SK-N-SH (cell line): ENCODE data around the gene PRKCA. TPM values are rescaled to one million over a fixed set of nuclear protein-coding genes. Genes with fewer than 3 reads are reported as not detected.

Experiments
- CTCF ChIA-PET: fragments of 300-600, 350-600 bp; formaldehyde crosslinking; extraction: SDS; loops from one replicate; lab custom pipeline; 2021; lab: Yijun Ruan, JAX
- POLR2A ChIA-PET: fragments of 350-600 bp; sonication (Branson Sonifier 250); formaldehyde crosslinking; extraction: SDS; loops from one replicate; lab custom pipeline; 2020; ENCODE audit warnings: antibody characterized with exemption, inconsistent platforms; lab: Yijun Ruan, JAX
- DNase-seq: peaks from one replicate; pipeline ENCODE4 v3.0.0; 2012
- H2AFZ ChIP-seq: fragments of 200-600 bp; sonication (generic); 2 replicates; pipeline ENCODE4 v1.8.1; 2016; ENCODE audit warnings: antibody characterized with exemption, mild to moderate bottlenecking, low read depth
- H3F3A ChIP-seq: fragments of 200-600 bp; sonication (generic); replicated peaks from 2 replicates; pipeline ENCODE3; 2016; ENCODE audit warnings: antibody characterized with exemption, mild to moderate bottlenecking; ENCODE audit not compliant: insufficient read depth
- H3K27ac ChIP-seq, 2 experiments: fragments of 200-500 bp in 1 of 2; fragments of 200-600 bp in 1 of 2; sonication (Bioruptor generic) in 1 of 2; sonication (generic), shearing (Covaris generic) in 1 of 2; 2 replicates each; pipeline versions ENCODE4 v1.5.1 to v1.6.1; 2014 to 2016; ENCODE audit warnings: low read depth in 2 of 2, inconsistent platforms in 1 of 2, low read length in 1 of 2, mild to moderate bottlenecking in 1 of 2, mixed read lengths in 1 of 2
- H3K27me3 ChIP-seq: fragments of 200-600 bp; sonication (generic), shearing (Covaris generic); 2 replicates; pipeline ENCODE4 v1.6.1; 2016; ENCODE audit warnings: mixed run types; ENCODE audit not compliant: insufficient read depth
- H3K36me3 ChIP-seq, 2 experiments: fragments of 200-500 bp in 1 of 2; fragments of 200-600 bp in 1 of 2; sonication (Bioruptor generic) in 1 of 2; sonication (generic) in 1 of 2; replicated peaks in 1 of 2; 2 replicates each; pipeline versions ENCODE3 to v1.5.1; 2014 to 2016; ENCODE audit warnings: low read length in 1 of 2, mild to moderate bottlenecking in 1 of 2; ENCODE audit not compliant: insufficient read depth in 2 of 2, control insufficient read depth in 1 of 2
- H3K4me1 ChIP-seq, 2 experiments: fragments of 200-500 bp in 1 of 2; fragments of 200-600 bp in 1 of 2; sonication (Bioruptor generic) in 1 of 2; sonication (generic), shearing (Covaris generic) in 1 of 2; 2 replicates each; pipeline versions ENCODE4 v1.5.1 to v1.6.1; 2014 to 2016; ENCODE audit warnings: low read depth in 1 of 2, low read length in 1 of 2, mixed run types in 1 of 2; ENCODE audit not compliant: insufficient read depth in 2 of 2, control insufficient read depth in 1 of 2
- H3K4me2 ChIP-seq: fragments of 200-600 bp; sonication (generic), shearing (Covaris generic); 2 replicates; pipeline ENCODE4 v1.6.1; 2017; ENCODE audit warnings: mixed run types
- H3K4me3 ChIP-seq, 2 experiments: fragments of 200-500 bp in 1 of 2; fragments of 200-600 bp in 1 of 2; sonication (Bioruptor generic) in 1 of 2; sonication (generic), shearing (Covaris generic) in 1 of 2; 2 replicates each; pipeline versions ENCODE4 v1.5.1 to v1.8.1; 2014 to 2016; ENCODE audit warnings: low read depth in 2 of 2, inconsistent platforms in 1 of 2, low read length in 1 of 2, mild to moderate bottlenecking in 1 of 2, mixed read lengths in 1 of 2, moderate library complexity in 1 of 2
- H3K79me2 ChIP-seq: fragments of 200-600 bp; sonication (generic); 2 replicates; pipeline ENCODE4 v1.8.1; 2017; ENCODE audit warnings: mild to moderate bottlenecking; ENCODE audit not compliant: insufficient read depth
- H3K9ac ChIP-seq: fragments of 200-600 bp; sonication (generic); 2 replicates; pipeline ENCODE4 v1.6.1; 2017; ENCODE audit warnings: mixed run types
- H3K9me2 ChIP-seq: fragments of 200-600 bp; sonication (generic); 2 replicates; pipeline ENCODE4 v1.6.1; 2017; ENCODE audit warnings: mixed run types
- H3K9me3 ChIP-seq: fragments of 200-600 bp; sonication (generic); 2 replicates; pipeline ENCODE4 v1.6.1; 2017; ENCODE audit warnings: mixed run types, mild to moderate bottlenecking, moderate library complexity
- H4K20me1 ChIP-seq: fragments of 200-600 bp; sonication (generic); 2 replicates; pipeline ENCODE4 v1.6.1; 2017; ENCODE audit warnings: mild to moderate bottlenecking, mixed run types; ENCODE audit not compliant: insufficient read depth
- CHD2 ChIP-seq: fragments of 150-350 bp; IDR thresholded peaks from 2 replicates; pipeline ENCODE4 v1.6.1; 2018; ENCODE audit warnings: low read length; ENCODE audit not compliant: partially characterized antibody
- ELF1 ChIP-seq: IDR thresholded peaks from 2 replicates; pipeline ENCODE4 v1.4.0; 2012
- EP300 ChIP-seq, 2 experiments: IDR thresholded peaks; 2 replicates each; pipeline versions ENCODE4 v1.4.0 to v1.6.1; 2012; ENCODE audit warnings: borderline replicate concordance in 1 of 2, low read depth in 1 of 2, low read length in 1 of 2
- EZH2phosphoT487 ChIP-seq: fragments of 200-600 bp; sonication (generic); IDR thresholded peaks from 2 replicates; pipeline ENCODE4 v1.6.1; 2017; ENCODE audit warnings: low read depth, mixed run types, mild to moderate bottlenecking, antibody characterized with exemption, moderate library complexity, borderline replicate concordance
- FOSL2 ChIP-seq: IDR thresholded peaks from 2 replicates; pipeline ENCODE4 v1.4.0; 2012; ENCODE audit warnings: low read depth, mild to moderate bottlenecking, moderate library complexity, borderline replicate concordance
- FOXJ3 ChIP-seq: sonication (generic); formaldehyde crosslinking; IDR thresholded peaks from 2 replicates; pipeline ENCODE4 v1.5.1; 2020; ENCODE audit warnings: mild to moderate bottlenecking, missing genetic modification reagents
- FOXM1 ChIP-seq: IDR thresholded peaks from 2 replicates; pipeline ENCODE4 v1.4.0; 2012; ENCODE audit warnings: low read depth, mild to moderate bottlenecking
- GATA2 ChIP-seq: sonication (generic); formaldehyde crosslinking; IDR thresholded peaks from 2 replicates; pipeline ENCODE4 v1.5.0; 2020; ENCODE audit warnings: mild to moderate bottlenecking, missing genetic modification reagents
- JUND ChIP-seq: IDR thresholded peaks from 2 replicates; pipeline ENCODE4 v1.4.0; 2012
- MAX ChIP-seq: IDR thresholded peaks from 2 replicates; pipeline ENCODE4 v1.4.0; 2012; ENCODE audit warnings: low read depth
- MEF2A ChIP-seq: IDR thresholded peaks from 2 replicates; pipeline ENCODE4 v1.4.0; 2012; ENCODE audit warnings: low read depth, borderline replicate concordance
- MXI1 ChIP-seq: IDR thresholded peaks from 2 replicates; pipeline ENCODE4 v1.6.1; 2012; ENCODE audit warnings: mild to moderate bottlenecking, low read depth, low read length, improper control_type of control experiment
- NFIC ChIP-seq: IDR thresholded peaks from 2 replicates; pipeline ENCODE4 v1.4.0; 2012; ENCODE audit warnings: borderline replicate concordance
- NRF1 ChIP-seq: IDR thresholded peaks from 2 replicates; pipeline ENCODE4 v1.6.1; 2012; ENCODE audit warnings: low read depth, mild to moderate bottlenecking, low read length
- POLR2AphosphoS5 ChIP-seq: IDR thresholded peaks from 2 replicates; pipeline ENCODE4 v1.6.1; 2012; ENCODE audit warnings: low read depth, low read length
- SMC3 ChIP-seq: IDR thresholded peaks from 2 replicates; pipeline ENCODE4 v1.6.1; 2012; ENCODE audit warnings: low read depth, low read length, improper control_type of control experiment
- TCF12 ChIP-seq: IDR thresholded peaks from 2 replicates; pipeline ENCODE4 v1.4.0; 2012
- USF1 ChIP-seq: IDR thresholded peaks from 2 replicates; pipeline ENCODE4 v1.4.0; 2012; ENCODE audit warnings: low read depth, borderline replicate concordance
- WGBS: methylation state at CpG from one replicate; pipeline ENCODE4 v1.1.6; 2017; ENCODE audit warnings: low lambda C conversion rate; 5-methylcytosine and 5-hydroxymethylcytosine counted together
- polyA plus RNA-seq, 3 experiments: library from polyadenylated mRNA; depleted of rRNA; stranded (reverse); fragments of >200 nt; gene quantifications; 2 replicates each; pipeline ENCODE4 v1.2.3, GENCODE V29; 2012

Gene PRKCA
- polyA plus RNA-seq, 1 of the 3 experiments (the other 2 are of a cell fraction), result 108 TPM

- DNase-seq, result no peak
- WGBS, result 93% methylated on average over 22 of the region's 22 CpGs
- POLR2A ChIA-PET, result interaction anchor here (0.5 kb wide), 1 partner anchor 61 kb away, joined by 3 read pairs; no protein-coding TSS in a partner anchor
These were observed 276.5 kb downstream of the PRKCA start for GRCh38 chr17:66578781-66579489.

GRCh38 chr17:66579556-66579955 is 277.1 kb downstream of the PRKCA start:
- H3K4me2 ChIP-seq, result 0 out of 2 replicates have a peak overlapping the region, but pooled peaks have one; percentile 6
- no peak for TF ChIP-seq CHD2
- no peak for TF ChIP-seq MAX
- TF ChIP-seq JUND, result no peak
- no peak for TF ChIP-seq EZH2phosphoT487
- no peak for TF ChIP-seq MEF2A
- TF ChIP-seq POLR2AphosphoS5, result no peak
- TF ChIP-seq MXI1, result no peak
- no peak for TF ChIP-seq EP300 (IDR thresholded peaks at IDR 0.05; ENCODE audit: borderline replicate concordance in 1 of 2, low read depth in 1 of 2, low read length in 1 of 2)
- no peak for TF ChIP-seq NRF1
- TF ChIP-seq FOXJ3 (CRISPR knock-in tag), result no peak
- no peak for TF ChIP-seq NFIC
- TF ChIP-seq GATA2, result no peak
- TF ChIP-seq SMC3, result no peak
- TF ChIP-seq USF1, result no peak
- TF ChIP-seq TCF12, result no peak
- no peak for TF ChIP-seq ELF1
- TF ChIP-seq FOSL2, result no peak
- TF ChIP-seq FOXM1, result no peak
- no peak for DNase-seq
- peaks cover 55% of the 10 kb centered on the region for H4K20me1 ChIP-seq
- H3K9me3 ChIP-seq, result no peaks in the 10 kb centered on the region
- WGBS, result 85% methylated on average over 4 of the region's 4 CpGs
- H2AFZ ChIP-seq, result no peak overlapping the region
- H3K4me3 ChIP-seq, result no peak overlapping the region
- no peaks in the 10 kb centered on the region for H3K9me2 ChIP-seq
- peaks cover 3% of the 10 kb centered on the region for H3F3A ChIP-seq
- peaks cover 8 to 21% of the 10 kb centered on the region in 2 experiments for H3K36me3 ChIP-seq
- no peaks in the 10 kb centered on the region for H3K27me3 ChIP-seq
- POLR2A ChIA-PET, result interaction anchor here (0.5 kb wide), 1 partner anchor 60 kb away, joined by 3 read pairs; no protein-coding TSS in a partner anchor
- H3K9ac ChIP-seq, result no peak overlapping the region
- peaks cover 17 to 24% of the 10 kb centered on the region in 2 experiments for H3K4me1 ChIP-seq
- CTCF ChIA-PET, result interaction anchor here (0.8 to 1.8 kb wide), 2 partner anchors 13 to 46 kb away, joined by 4 to 5 read pairs; no protein-coding TSS in a partner anchor
- peak overlapping the region; percentile 38 to 77; a peak in 2 of 4 replicates for H3K27ac ChIP-seq
- H3K79me2 ChIP-seq, result peaks cover 100% of the 10 kb centered on the region

More at GRCh38 chr17:66578781-66579489, 276.5 kb downstream of the PRKCA start:
- Histone ChIP-seq H3K9me3 (no peaks in the 10 kb centered on the region), H2AFZ (no peak overlapping the region), H3K4me3 (no peak overlapping the region), H3K4me2 (no peak overlapping the region), H3K9me2 (no peaks in the 10 kb centered on the region), H3K27me3 (no peaks in the 10 kb centered on the region), H3K79me2 (peaks cover 100% of the 10 kb centered on the region), H4K20me1 (peaks cover 55% of the 10 kb centered on the region), H3K4me1 (peaks cover 17 to 24% of the 10 kb centered on the region in 2 experiments), H3F3A (peaks cover 3% of the 10 kb centered on the region), H3K9ac (no peak overlapping the region), H3K27ac (no peak overlapping the region), H3K36me3 (peaks cover 8 to 23% of the 10 kb centered on the region in 2 experiments)
- TF ChIP-seq NFIC (no peak), NRF1 (no peak), EP300 (IDR thresholded peaks at IDR 0.05; ENCODE audit: borderline replicate concordance in 1 of 2, low read depth in 1 of 2, low read length in 1 of 2) (no peak)
- CTCF ChIA-PET, result interaction anchor here (1.0 to 1.8 kb wide), 2 partner anchors 11 to 13 kb away, joined by 3 to 5 read pairs; no protein-coding TSS in a partner anchor
